ENCODE data around the gene MEAK7.

- TF ChIP-seq CTCF (conservative IDR thresholded peaks at IDR 0.05 in 1 of 2, IDR thresholded peaks at IDR 0.05 in 1 of 2; ENCODE audit: low read depth in 1 of 2, low read length in 2 of 2) (no peak), EZH2 (IDR thresholded peaks at IDR 0.05; ENCODE audit: low read length, missing control alignments) (no peak)
Measured at GRCh38 chr16:84485255-84486010, 19.0 kb downstream of the MEAK7 start.

Data from fibroblast of lung (primary cell).